MG63 (cell line): Measurements from ENCODE around the gene KRT80. TPM values are rescaled to one million over a fixed set of nuclear protein-coding genes. Genes with fewer than 3 reads are reported as not detected.

ENCODE experiments used
- DNase-seq: peaks from one replicate; pipeline ENCODE4 v3.0.0-alpha.2; 2020
- H3K27me3 ChIP-seq: fragments of 250-450 bp; sonication (Bioruptor Pico); 2 replicates; pipeline ENCODE4 v1.5.1; 2020; ENCODE audit warnings: mild to moderate bottlenecking, moderate library complexity
- H3K36me3 ChIP-seq: fragments of 250-450 bp; sonication (Bioruptor Pico); 2 replicates; pipeline ENCODE4 v1.5.1; 2020; ENCODE audit warnings: mild to moderate bottlenecking, moderate library complexity
- H3K4me3 ChIP-seq: fragments of 250-450 bp; sonication (Bioruptor Pico); 2 replicates; pipeline ENCODE4 v1.5.1; 2020; ENCODE audit warnings: mild to moderate bottlenecking, moderate library complexity
- H3K9me3 ChIP-seq: fragments of 250-450 bp; sonication (Bioruptor Pico); 2 replicates; pipeline ENCODE4 v1.5.1; 2020; ENCODE audit warnings: mild to moderate bottlenecking, moderate library complexity
- total RNA-seq: library from RNA; depleted of rRNA; stranded (reverse); fragments of >200 nt; shearing (Covaris generic); gene quantifications from 2 replicates; pipeline ENCODE4 v1.2.3, GENCODE V29; 2014; ENCODE audit warnings: low replicate concordance

KRT80 gene
- total RNA-seq, 1 experiment from 2014 or later: 18.2 TPM

GRCh38 chr12:52195065-52195730 lies 3.4 kb upstream of the KRT80 start:
- Histone ChIP-seq H3K36me3 (peaks cover 3% of the 10 kb centered on the region), H3K4me3 (no peak overlapping the region), H3K9me3 (no peaks in the 10 kb centered on the region), H3K27me3 (no peaks in the 10 kb centered on the region)
- DNase-seq: no peak

GRCh38 chr12:52193991-52194390 lies 2.2 kb upstream of the KRT80 start:
- peak; percentile 76 for DNase-seq
- H3K9me3 ChIP-seq: no peaks in the 10 kb centered on the region
- no peak overlapping the region for H3K4me3 ChIP-seq
- H3K36me3 ChIP-seq: peaks cover 10% of the 10 kb centered on the region
- H3K27me3 ChIP-seq: no peaks in the 10 kb centered on the region

- H3K27me3 ChIP-seq: no peaks in the 10 kb centered on the region
- H3K4me3 ChIP-seq: no peak overlapping the region
- no peak for DNase-seq
- H3K9me3 ChIP-seq: no peaks in the 10 kb centered on the region
- peaks cover 13% of the 10 kb centered on the region for H3K36me3 ChIP-seq
These were observed 1.7 kb upstream of the KRT80 start for GRCh38 chr12:52193532-52193931.

GRCh38 chr12:52190860-52191729 lies 719 bp downstream of the KRT80 start:
- Histone ChIP-seq H3K27me3 (no peaks in the 10 kb centered on the region), H3K9me3 (no peaks in the 10 kb centered on the region), H3K4me3 (peak overlapping the region; percentile 38), H3K36me3 (peaks cover 34% of the 10 kb centered on the region)
- DNase-seq: peak; percentile 67

GRCh38 chr12:52189376-52190174 lies 2.2 kb downstream of the KRT80 start:
- peak; percentile 73 for DNase-seq
- peaks cover 48% of the 10 kb centered on the region for H3K36me3 ChIP-seq
- no peaks in the 10 kb centered on the region for H3K27me3 ChIP-seq
- peak overlapping the region; percentile 38 for H3K4me3 ChIP-seq
- no peaks in the 10 kb centered on the region for H3K9me3 ChIP-seq

- no peak for DNase-seq
- Histone ChIP-seq H3K36me3 (peaks cover 57% of the 10 kb centered on the region), H3K4me3 (no peak overlapping the region), H3K27me3 (no peaks in the 10 kb centered on the region), H3K9me3 (no peaks in the 10 kb centered on the region)
These were observed 3.2 kb downstream of the KRT80 start for GRCh38 chr12:52188658-52189057.

GRCh38 chr12:52187640-52188039 lies 4.2 kb downstream of the KRT80 start:
- H3K36me3 ChIP-seq: peaks cover 67% of the 10 kb centered on the region
- no peak for DNase-seq
- no peaks in the 10 kb centered on the region for H3K27me3 ChIP-seq
- H3K4me3 ChIP-seq: no peak overlapping the region
- no peaks in the 10 kb centered on the region for H3K9me3 ChIP-seq

- Histone ChIP-seq H3K9me3 (no peaks in the 10 kb centered on the region), H3K36me3 (peaks cover 72% of the 10 kb centered on the region), H3K4me3 (no peak overlapping the region), H3K27me3 (no peaks in the 10 kb centered on the region)
- no peak for DNase-seq
These were observed 4.6 kb downstream of the KRT80 start for GRCh38 chr12:52187206-52187605.

GRCh38 chr12:52186118-52186840 lies 5.5 kb downstream of the KRT80 start:
- H3K36me3 ChIP-seq: peaks cover 80% of the 10 kb centered on the region
- peak; percentile 76 for DNase-seq

GRCh38 chr12:52185400-52185967 lies 6.3 kb downstream of the KRT80 start:
- H3K4me3 ChIP-seq: no peak overlapping the region
- no peaks in the 10 kb centered on the region for H3K9me3 ChIP-seq
- DNase-seq: no peak
- peaks cover 87% of the 10 kb centered on the region for H3K36me3 ChIP-seq
- H3K27me3 ChIP-seq: no peaks in the 10 kb centered on the region

More at GRCh38 chr12:52186118-52186840, 5.5 kb downstream of the KRT80 start:
- Histone ChIP-seq H3K4me3 (no peak overlapping the region), H3K27me3 (no peaks in the 10 kb centered on the region), H3K9me3 (no peaks in the 10 kb centered on the region)

GRCh38 chr12:52184813-52185212 lies 7.0 kb downstream of the KRT80 start:
- peaks cover 87% of the 10 kb centered on the region for H3K36me3 ChIP-seq
- H3K4me3 ChIP-seq: no peak overlapping the region
- no peaks in the 10 kb centered on the region for H3K27me3 ChIP-seq
- no peak for DNase-seq
- no peaks in the 10 kb centered on the region for H3K9me3 ChIP-seq

- Histone ChIP-seq H3K4me3 (no peak overlapping the region), H3K9me3 (no peaks in the 10 kb centered on the region)
- DNase-seq: no peak
These were observed 7.8 kb downstream of the KRT80 start for GRCh38 chr12:52183971-52184370.

GRCh38 chr12:52183544-52183910 lies 8.3 kb downstream of the KRT80 start:
- Histone ChIP-seq H3K27me3 (no peaks in the 10 kb centered on the region), H3K4me3 (no peak overlapping the region), H3K9me3 (no peaks in the 10 kb centered on the region), H3K36me3 (peaks cover 93% of the 10 kb centered on the region)
- DNase-seq: no peak

More at GRCh38 chr12:52183971-52184370, 7.8 kb downstream of the KRT80 start:
- Histone ChIP-seq H3K27me3 (no peaks in the 10 kb centered on the region), H3K36me3 (peaks cover 93% of the 10 kb centered on the region)

- Histone ChIP-seq H3K4me3 (no peak overlapping the region), H3K36me3 (peaks cover 94% of the 10 kb centered on the region), H3K9me3 (no peaks in the 10 kb centered on the region), H3K27me3 (no peaks in the 10 kb centered on the region)
- DNase-seq: no peak
These were observed 8.8 kb downstream of the KRT80 start for GRCh38 chr12:52182898-52183543.

- Histone ChIP-seq H3K9me3 (no peaks in the 10 kb centered on the region), H3K36me3 (peaks cover 94% of the 10 kb centered on the region)
- no peak for DNase-seq
These were observed 9.4 kb downstream of the KRT80 start for GRCh38 chr12:52182384-52182783.

GRCh38 chr12:52181746-52182145 lies 10.1 kb downstream of the KRT80 start:
- no peaks in the 10 kb centered on the region for H3K9me3 ChIP-seq
- no peak overlapping the region for H3K4me3 ChIP-seq
- no peaks in the 10 kb centered on the region for H3K27me3 ChIP-seq
- H3K36me3 ChIP-seq: peaks cover 94% of the 10 kb centered on the region
- DNase-seq: peak; percentile 85

More at GRCh38 chr12:52182384-52182783, 9.4 kb downstream of the KRT80 start:
- H3K27me3 ChIP-seq: no peaks in the 10 kb centered on the region
- no peak overlapping the region for H3K4me3 ChIP-seq
